CD14-positive monocyte (primary cell): Measurements from ENCODE around the gene AP1B1. TPM values are rescaled to one million over a fixed set of nuclear protein-coding genes. Genes with fewer than 3 reads are reported as not detected.

Experiments used
- DNase-seq, 3 donors: peaks; one replicate each; pipeline ENCODE4 v3.0.0-alpha.2; 2011 to 2022
- H2AFZ ChIP-seq: 2 replicates; pipeline ENCODE4 v1.6.0; 2012; ENCODE audit warnings: mild to moderate bottlenecking, low read depth, low read length, inconsistent platforms; ENCODE audit not compliant: insufficient read depth, poor library complexity, severe bottlenecking
- H3K27ac ChIP-seq, 2 donors: 1 replicate in 1 of 2; 2 replicates in 1 of 2; pipeline ENCODE4 v1.5.1; 2012 to 2013; ENCODE audit warnings: low read length in 2 of 2, control low read depth in 1 of 2, inconsistent platforms in 1 of 2, low read depth in 1 of 2, mild to moderate bottlenecking in 1 of 2
- H3K27me3 ChIP-seq, 2 donors: one replicate each; pipeline versions ENCODE4 v1.6.0 to v1.6.1; 2011 to 2013; ENCODE audit warnings: low read length in 2 of 2; ENCODE audit not compliant: control insufficient read depth in 2 of 2, insufficient read depth in 2 of 2
- H3K36me3 ChIP-seq, 2 donors: replicated peaks in 1 of 2; 1 replicate in 1 of 2; 2 replicates in 1 of 2; pipeline versions ENCODE4 v1.5.1 to v1.6.1; 2012 to 2013; ENCODE audit warnings: low read length in 2 of 2, control low read depth in 1 of 2, inconsistent platforms in 1 of 2, mild to moderate bottlenecking in 1 of 2; ENCODE audit not compliant: insufficient read depth in 2 of 2, control insufficient read depth in 1 of 2
- H3K4me1 ChIP-seq, 2 donors: 1 replicate in 1 of 2; 2 replicates in 1 of 2; pipeline versions ENCODE4 v1.5.1 to v1.6.1; 2012 to 2013; ENCODE audit warnings: low read length in 2 of 2, control low read depth in 1 of 2, inconsistent platforms in 1 of 2, mild to moderate bottlenecking in 1 of 2, moderate library complexity in 1 of 2; ENCODE audit not compliant: insufficient read depth in 2 of 2, control insufficient read depth in 1 of 2
- H3K4me2 ChIP-seq: replicated peaks from 2 replicates; pipeline ENCODE3; 2012; ENCODE audit warnings: low read length, moderate library complexity, mild to moderate bottlenecking; ENCODE audit not compliant: poor library complexity, severe bottlenecking; ENCODE audit errors: extremely low read depth
- H3K4me3 ChIP-seq, 3 experiments: fragments of 200-600 bp in 1 of 3; sonication (generic) in 1 of 3; replicated peaks in 1 of 3; 1 replicate in 2 of 3; 2 replicates in 1 of 3; pipeline ENCODE4 v1.5.1; 2011 to 2013; ENCODE audit warnings: low read length in 3 of 3, mild to moderate bottlenecking in 3 of 3, control low read depth in 2 of 3, low read depth in 2 of 3, inconsistent platforms in 1 of 3, moderate library complexity in 1 of 3
- H3K79me2 ChIP-seq: 2 replicates; pipeline ENCODE4 v1.6.0; 2012; ENCODE audit warnings: mild to moderate bottlenecking, control low read depth, inconsistent platforms, low read length, moderate library complexity; ENCODE audit not compliant: insufficient read depth
- H3K9ac ChIP-seq: 2 replicates; pipeline ENCODE4 v1.6.0; 2017; ENCODE audit warnings: low read length, mild to moderate bottlenecking; ENCODE audit not compliant: insufficient read depth, poor library complexity, severe bottlenecking
- H3K9me3 ChIP-seq, 2 donors: replicated peaks in 1 of 2; 1 replicate in 1 of 2; 2 replicates in 1 of 2; pipeline versions ENCODE4 v1.5.1 to v1.6.1; 2012 to 2013; ENCODE audit warnings: low read length in 2 of 2, control low read depth in 1 of 2; ENCODE audit not compliant: control insufficient read depth in 1 of 2, insufficient read depth in 1 of 2
- H4K20me1 ChIP-seq: 2 replicates; pipeline ENCODE4 v1.6.0; 2012; ENCODE audit warnings: mild to moderate bottlenecking, low read length, control low read depth, moderate library complexity; ENCODE audit not compliant: insufficient read depth
- H3K27ac Mint-ChIP-seq, 7 donors: one replicate each; pipeline ENCODE4 v1.8.0; 2020; ENCODE audit warnings: mild to moderate bottlenecking in 7 of 7, mixed read lengths in 7 of 7, moderate library complexity in 6 of 7, inconsistent platforms in 2 of 7
- H3K27me3 Mint-ChIP-seq, 3 donors: one replicate each; pipeline ENCODE4 v1.8.0; 2021 to 2022; ENCODE audit warnings: low read depth in 3 of 3, mild to moderate bottlenecking in 3 of 3, mixed read lengths in 3 of 3, moderate library complexity in 3 of 3, inconsistent platforms in 1 of 3
- H3K36me3 Mint-ChIP-seq, 2 donors: one replicate each; pipeline ENCODE4 v1.8.0; 2020; ENCODE audit warnings: mixed read lengths in 2 of 2, inconsistent platforms in 1 of 2, mild to moderate bottlenecking in 1 of 2
- H3K4me1 Mint-ChIP-seq: one replicate; pipeline ENCODE4 v1.8.0; 2020; ENCODE audit warnings: mild to moderate bottlenecking, mixed read lengths
- H3K4me3 Mint-ChIP-seq, 2 donors: one replicate each; pipeline ENCODE4 v1.8.0; 2020; ENCODE audit warnings: mild to moderate bottlenecking in 2 of 2, mixed read lengths in 2 of 2, moderate library complexity in 1 of 2
- H3K9me3 Mint-ChIP-seq, 7 donors: one replicate each; pipeline ENCODE4 v1.8.0; 2020 to 2022; ENCODE audit warnings: mixed read lengths in 7 of 7, mild to moderate bottlenecking in 6 of 7, moderate library complexity in 6 of 7, inconsistent platforms in 2 of 7
- WGBS: methylation state at CpG from one replicate; pipeline ENCODE4 v1.1.5; 2013; ENCODE audit warnings: missing lambda C conversion rate; ENCODE audit not compliant: insufficient coverage; 5-methylcytosine and 5-hydroxymethylcytosine counted together
- intact Hi-C, 2 donors: fragments of 100-400 bp; cut with micrococcal nuclease; formaldehyde crosslinking; loops; one replicate each; pipeline versions ENCODE4 v1.15.0 to v1.15.1; 2023
- polyA plus RNA-seq, 3 donors: library from polyadenylated mRNA; depleted of rRNA in 1 of 3; unstranded in 2 of 3; stranded (reverse) in 1 of 3; fragments of 300-500 nt in 2 of 3; fragments of >200 nt in 1 of 3; fragmentation: Illumina TruSeq in 2 of 3; gene quantifications; 1 replicate in 2 of 3; 2 replicates in 1 of 3; pipeline ENCODE4 v1.2.3, GENCODE V29; 2012 to 2021
- TF ChIP-seq, protein P1 (sequence below): fragments of 200-600 bp; IDR thresholded peaks from one replicate; pipeline ENCODE4 v1.8.0; 2022; ENCODE audit warnings: antibody characterized with exemption, mild to moderate bottlenecking

The AP1B1 gene
- polyA plus RNA-seq, 3 donors = 29.0 to 102 (median 40.3) TPM

DNA sequence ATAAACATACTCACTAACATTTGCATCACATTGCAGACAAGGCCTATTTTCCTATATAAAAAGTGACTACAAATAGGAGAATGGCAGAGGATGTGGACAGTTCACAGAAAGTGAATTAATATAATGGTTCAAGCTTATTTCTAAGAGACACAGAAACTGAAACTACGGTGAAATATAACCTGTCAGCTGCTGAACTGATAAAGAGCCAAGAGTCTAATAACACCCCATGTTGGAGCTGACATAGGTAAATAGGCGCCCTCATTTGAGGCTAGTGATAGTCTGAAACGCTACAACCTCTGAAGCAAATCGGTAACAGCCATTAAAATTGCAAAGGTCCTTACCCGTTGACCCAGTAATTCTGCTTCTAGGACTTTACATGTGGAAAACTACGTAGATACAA lies 14.0 kb downstream of the AP1B1 start:
- intact Hi-C loops = no loop called here
- TF ChIP-seq, protein P1, sequence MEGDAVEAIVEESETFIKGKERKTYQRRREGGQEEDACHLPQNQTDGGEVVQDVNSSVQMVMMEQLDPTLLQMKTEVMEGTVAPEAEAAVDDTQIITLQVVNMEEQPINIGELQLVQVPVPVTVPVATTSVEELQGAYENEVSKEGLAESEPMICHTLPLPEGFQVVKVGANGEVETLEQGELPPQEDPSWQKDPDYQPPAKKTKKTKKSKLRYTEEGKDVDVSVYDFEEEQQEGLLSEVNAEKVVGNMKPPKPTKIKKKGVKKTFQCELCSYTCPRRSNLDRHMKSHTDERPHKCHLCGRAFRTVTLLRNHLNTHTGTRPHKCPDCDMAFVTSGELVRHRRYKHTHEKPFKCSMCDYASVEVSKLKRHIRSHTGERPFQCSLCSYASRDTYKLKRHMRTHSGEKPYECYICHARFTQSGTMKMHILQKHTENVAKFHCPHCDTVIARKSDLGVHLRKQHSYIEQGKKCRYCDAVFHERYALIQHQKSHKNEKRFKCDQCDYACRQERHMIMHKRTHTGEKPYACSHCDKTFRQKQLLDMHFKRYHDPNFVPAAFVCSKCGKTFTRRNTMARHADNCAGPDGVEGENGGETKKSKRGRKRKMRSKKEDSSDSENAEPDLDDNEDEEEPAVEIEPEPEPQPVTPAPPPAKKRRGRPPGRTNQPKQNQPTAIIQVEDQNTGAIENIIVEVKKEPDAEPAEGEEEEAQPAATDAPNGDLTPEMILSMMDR = no peak
- no peak overlapping the region for H3K9ac ChIP-seq
- no peaks in the 10 kb centered on the region for H3K27me3 ChIP-seq
- peaks cover 98% of the 10 kb centered on the region for H4K20me1 ChIP-seq
- Mint-ChIP-seq H3K9me3 (peaks cover 0 to 1% (median 0%) of the 10 kb centered on the region in 7 donors), H3K27me3 (peaks cover 0 to 3% (median 0%) of the 10 kb centered on the region in 3 donors), H3K4me1 (peaks cover 36% of the 10 kb centered on the region), H3K36me3 (peaks cover 48 to 71% of the 10 kb centered on the region in 2 donors), H3K4me3 (no peak overlapping the region), H3K27ac (no peak overlapping the region)
- peaks cover 92% of the 10 kb centered on the region for H3K79me2 ChIP-seq
- H3K4me3 ChIP-seq = no peak overlapping the region
- no peaks in the 10 kb centered on the region for H3K9me3 ChIP-seq
- WGBS = 73% methylated on average over 4 of the region's 6 CpGs
- no peak overlapping the region for H3K4me2 ChIP-seq
- no peak overlapping the region for H2AFZ ChIP-seq
- peaks cover 25 to 27% of the 10 kb centered on the region in 2 donors for H3K4me1 ChIP-seq
- peaks cover 33 to 68% of the 10 kb centered on the region in 2 donors for H3K36me3 ChIP-seq
- DNase-seq = no peak
- no peak overlapping the region for H3K27ac ChIP-seq

DNA sequence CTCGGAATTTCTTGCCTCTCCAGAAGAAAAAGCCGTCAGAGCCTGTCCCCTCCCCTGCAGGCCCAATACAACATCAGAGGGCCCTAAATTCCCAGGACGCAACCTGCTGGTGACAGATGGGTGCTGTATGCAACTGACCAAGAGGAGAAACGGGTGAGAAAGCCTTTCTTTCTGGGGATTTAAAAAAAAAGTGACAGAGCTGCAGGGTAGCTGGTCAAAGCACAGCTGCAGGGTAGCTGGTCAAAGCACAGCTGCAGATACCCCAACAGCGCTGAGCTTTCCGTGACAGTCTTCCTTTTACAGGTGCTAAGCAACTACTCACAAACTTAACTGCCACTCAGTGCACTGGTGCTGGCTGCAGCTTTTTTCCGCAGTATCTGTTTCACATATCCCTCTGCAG lies 17.8 kb downstream of the AP1B1 start:
- Histone ChIP-seq H3K79me2 (peaks cover 73% of the 10 kb centered on the region), H3K4me1 (peaks cover 28 to 29% of the 10 kb centered on the region in 2 donors), H3K9me3 (no peaks in the 10 kb centered on the region), H3K9ac (no peak overlapping the region), H3K36me3 (peaks cover 17 to 62% of the 10 kb centered on the region in 2 donors), H3K4me3 (no peak overlapping the region), H3K27ac (no peak overlapping the region), H3K27me3 (no peaks in the 10 kb centered on the region), H2AFZ (no peak overlapping the region), H4K20me1 (peaks cover 81% of the 10 kb centered on the region), H3K4me2 (no peak overlapping the region)
- H3K27me3 Mint-ChIP-seq = peaks cover 0 to 3% (median 0%) of the 10 kb centered on the region in 3 donors
- no peak overlapping the region for H3K4me3 Mint-ChIP-seq
- intact Hi-C loops = no loop called here
- no peak overlapping the region for H3K27ac Mint-ChIP-seq
- no peak for DNase-seq
- 63% methylated on average over 2 of the region's 7 CpGs for WGBS
- TF ChIP-seq, protein P1 = no peak
- H3K9me3 Mint-ChIP-seq = no peaks in the 10 kb centered on the region
- H3K4me1 Mint-ChIP-seq = peaks cover 38% of the 10 kb centered on the region
- peaks cover 33 to 69% of the 10 kb centered on the region in 2 donors for H3K36me3 Mint-ChIP-seq
